Transverse colon (tissue), 4 donors: ENCODE results near the gene TAX1BP1.
A peak's percentile ranks its signal among the peaks of the same experiment; 100 is the strongest.

Experiments used
- CTCF ChIP-seq, 5 experiments: fragments of 200-600 bp in 3 of 5; fragments of 450-650 bp in 2 of 5; sonication (generic) in 3 of 5; IDR thresholded peaks; 1 replicate in 2 of 5; 2 replicates in 3 of 5; pipeline ENCODE4 v1.5.1; 2016 to 2017; ENCODE audit warnings: antibody characterized with exemption in 5 of 5, inconsistent platforms in 3 of 5, mild to moderate bottlenecking in 2 of 5, moderate library complexity in 1 of 5
- POLR2A ChIP-seq: fragments of 450-650 bp; IDR thresholded peaks from one replicate; pipeline ENCODE4 v1.6.1; 2016; ENCODE audit warnings: antibody characterized with exemption, mild to moderate bottlenecking, moderate library complexity
- POLR2AphosphoS5 ChIP-seq, 3 donors: sonication (generic); formaldehyde crosslinking; IDR thresholded peaks; one replicate each; pipeline ENCODE4 v1.6.1; 2016; ENCODE audit warnings: antibody characterized with exemption in 3 of 3

DNA sequence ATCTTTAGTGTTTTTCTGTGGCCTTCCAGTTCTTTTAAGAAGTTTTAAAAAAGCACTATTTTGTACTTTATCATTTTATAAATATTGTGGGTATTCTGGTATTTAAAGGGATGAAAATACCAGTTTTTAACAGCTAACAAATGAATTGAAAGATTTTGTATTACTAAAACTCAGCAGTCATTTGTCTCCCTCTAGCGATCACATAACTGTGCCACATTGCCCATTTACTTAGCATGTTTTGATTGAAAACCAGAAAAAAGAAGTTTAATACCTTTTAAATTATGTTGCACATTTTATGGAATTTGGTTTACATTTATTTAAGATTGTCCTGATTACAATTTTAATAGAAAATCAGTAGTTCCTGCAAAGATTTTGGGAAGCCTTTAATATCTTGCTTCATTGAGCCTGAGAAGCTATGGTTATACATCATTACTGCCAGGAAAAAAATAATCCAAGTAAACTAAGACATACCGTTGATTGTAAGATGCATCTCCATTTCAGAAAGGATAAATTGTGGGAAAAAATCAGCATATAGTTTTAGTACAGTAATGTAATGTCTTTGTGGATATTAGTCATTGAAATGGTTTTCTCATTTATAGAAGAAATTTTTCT lies 34.9 kb downstream of the TAX1BP1 start:
- TF ChIP-seq CTCF (IDR thresholded peaks at IDR 0.05) (peak; percentile 46 to 51 (median 49)), POLR2AphosphoS5 (IDR thresholded peaks at IDR 0.05) (no peak), POLR2A (no peak)
